GM23338 (cell line): ENCODE measurements around the gene NRAS. TPM values are rescaled to one million over a fixed set of nuclear protein-coding genes. Genes with fewer than 3 reads are reported as not detected.

Source experiments
- ATAC-seq: fragments of 200-7000 bp; cut with Tn5 transposase; 3 replicates; pipeline ENCODE4 v1.9.1; 2020
- DNase-seq: peaks from one replicate; pipeline ENCODE4 v3.0.0-alpha.2; 2015; ENCODE audit warnings: low spot score
- H2AFZ ChIP-seq: fragments of 200-600 bp; sonication (generic); 2 replicates; pipeline ENCODE4 v1.8.0; 2016; ENCODE audit warnings: antibody characterized with exemption, mild to moderate bottlenecking, moderate library complexity
- H3F3A ChIP-seq: fragments of 200-600 bp; sonication (generic); replicated peaks from 2 replicates; pipeline ENCODE4 v1.8.0; 2017; ENCODE audit warnings: antibody characterized with exemption, mixed run types, low read depth
- H3K27ac ChIP-seq: fragments of 200-600 bp; sonication (generic); 2 replicates; pipeline ENCODE4 v1.6.1; 2016; ENCODE audit warnings: low read depth
- H3K27me3 ChIP-seq: fragments of 200-600 bp; sonication (generic); 2 replicates; pipeline ENCODE4 v1.8.0; 2016; ENCODE audit warnings: mild to moderate bottlenecking, mixed run types, moderate library complexity; ENCODE audit not compliant: insufficient read depth
- H3K36me3 ChIP-seq: fragments of 200-600 bp; sonication (generic); 2 replicates; pipeline ENCODE4 v1.8.0; 2016; ENCODE audit warnings: mild to moderate bottlenecking; ENCODE audit not compliant: insufficient read depth
- H3K4me1 ChIP-seq: fragments of 200-600 bp; sonication (generic); 2 replicates; pipeline ENCODE4 v1.8.0; 2016; ENCODE audit warnings: mild to moderate bottlenecking, moderate library complexity; ENCODE audit not compliant: insufficient read depth
- H3K4me2 ChIP-seq: fragments of 200-600 bp; sonication (generic); 2 replicates; pipeline ENCODE4 v1.7.1; 2017; ENCODE audit warnings: mixed run types
- H3K4me3 ChIP-seq: fragments of 200-600 bp; sonication (generic); 2 replicates; pipeline ENCODE4 v1.6.1; 2016; ENCODE audit warnings: mixed run types
- H3K79me2 ChIP-seq: fragments of 200-600 bp; sonication (generic); replicated peaks from 2 replicates; pipeline ENCODE4 v1.8.0; 2017; ENCODE audit warnings: mild to moderate bottlenecking; ENCODE audit not compliant: insufficient read depth
- H3K9me2 ChIP-seq: fragments of 200-600 bp; sonication (generic); 2 replicates; pipeline ENCODE4 v1.8.0; 2017; ENCODE audit not compliant: insufficient read depth
- H4K20me1 ChIP-seq: fragments of 200-600 bp; sonication (generic); replicated peaks from 2 replicates; pipeline ENCODE4 v1.8.0; 2017; ENCODE audit warnings: mild to moderate bottlenecking; ENCODE audit not compliant: insufficient read depth
- H3K27ac Mint-ChIP-seq: 2 replicates; pipeline ENCODE4 v1.8.0; 2020; ENCODE audit warnings: inconsistent platforms, mild to moderate bottlenecking, moderate library complexity, mixed read lengths
- H3K27me3 Mint-ChIP-seq: 3 replicates; pipeline ENCODE4 v1.8.0; 2022; ENCODE audit warnings: low read depth, mild to moderate bottlenecking, moderate library complexity, mixed read lengths, inconsistent platforms; ENCODE audit not compliant: insufficient read depth, poor library complexity
- H3K36me3 Mint-ChIP-seq: 3 replicates; pipeline ENCODE4 v1.8.0; 2021; ENCODE audit warnings: low read depth, mild to moderate bottlenecking, inconsistent platforms, moderate library complexity, mixed read lengths
- H3K4me1 Mint-ChIP-seq: 3 replicates; pipeline ENCODE4 v1.8.0; 2020; ENCODE audit warnings: mild to moderate bottlenecking, inconsistent platforms, mixed read lengths
- H3K4me3 Mint-ChIP-seq: 3 replicates; pipeline ENCODE4 v1.8.0; 2021; ENCODE audit warnings: moderate library complexity, mild to moderate bottlenecking, inconsistent platforms, mixed read lengths
- H3K9me3 Mint-ChIP-seq: 3 replicates; pipeline ENCODE4 v1.8.0; 2020; ENCODE audit warnings: moderate library complexity, mild to moderate bottlenecking, inconsistent platforms, mixed read lengths
- CREB1 ChIP-seq: fragments of 250-450 bp; sonication (Bioruptor Pico); IDR thresholded peaks from 2 replicates; pipeline ENCODE4 v1.5.0; 2020; ENCODE audit warnings: low read depth, mild to moderate bottlenecking, moderate library complexity
- ETS1 ChIP-seq: IDR thresholded peaks from 2 replicates; pipeline ENCODE4 v1.6.1; 2016; ENCODE audit warnings: antibody characterized with exemption
- EZH2 ChIP-seq: fragments of 200-600 bp; sonication (generic); IDR thresholded peaks from one replicate; pipeline ENCODE4 v1.8.0; 2017; ENCODE audit warnings: antibody characterized with exemption, mild to moderate bottlenecking, low read depth; ENCODE audit not compliant: unreplicated experiment
- EZH2phosphoT487 ChIP-seq: fragments of 200-600 bp; sonication (generic); IDR thresholded peaks from one replicate; pipeline ENCODE4 v1.8.1; 2018; ENCODE audit warnings: antibody characterized with exemption; ENCODE audit not compliant: unreplicated experiment
- JUNB ChIP-seq: IDR thresholded peaks from one replicate; pipeline ENCODE4 v1.6.1; 2016; ENCODE audit warnings: antibody characterized with exemption; ENCODE audit not compliant: unreplicated experiment
- NANOG ChIP-seq: IDR thresholded peaks from 2 replicates; pipeline ENCODE4 v1.6.1; 2016; ENCODE audit warnings: antibody characterized with exemption, borderline replicate concordance
- POLR2AphosphoS5 ChIP-seq: IDR thresholded peaks from 2 replicates; pipeline ENCODE4 v1.6.1; 2016; ENCODE audit warnings: antibody characterized with exemption, low read depth
- STAT1 ChIP-seq: IDR thresholded peaks from one replicate; pipeline ENCODE4 v1.6.1; 2016; ENCODE audit warnings: antibody characterized with exemption; ENCODE audit not compliant: unreplicated experiment
- ZNF114 ChIP-seq: fragments of 250-450 bp; sonication (Bioruptor Pico); IDR thresholded peaks from 2 replicates; pipeline ENCODE4 v1.5.0; 2020; ENCODE audit warnings: mild to moderate bottlenecking, moderate library complexity
- ZNF331 ChIP-seq: fragments of 250-450 bp; sonication (Bioruptor Pico); IDR thresholded peaks from 2 replicates; pipeline ENCODE4 v1.5.0; 2020; ENCODE audit warnings: low read depth, mild to moderate bottlenecking, moderate library complexity
- ZNF462 ChIP-seq: fragments of 250-450 bp; sonication (Bioruptor Pico); IDR thresholded peaks from 2 replicates; pipeline ENCODE4 v1.5.0; 2020; ENCODE audit warnings: mild to moderate bottlenecking, moderate library complexity
- polyA plus RNA-seq: library from polyadenylated mRNA; unstranded; fragments of >200 nt; fragmentation: Nextera tagmentation; extraction: Ambion mirVana; gene quantifications from 2 replicates; pipeline ENCODE4 v1.2.1, GENCODE V29; 2016
- total RNA-seq: library from RNA; depleted of rRNA; stranded (reverse); fragments of >200 nt; shearing (Covaris generic); gene quantifications from 2 replicates; pipeline ENCODE4 v1.2.3, GENCODE V29; 2014
- TF ChIP-seq, protein P1 (sequence below): IDR thresholded peaks from one replicate; pipeline ENCODE4 v1.6.1; 2018; ENCODE audit warnings: antibody characterized with exemption; ENCODE audit not compliant: unreplicated experiment
- TF ChIP-seq, protein P2 (sequence below), 2 experiments: fragments of 200-600 bp in 1 of 2; sonication (generic) in 1 of 2; conservative IDR thresholded peaks; 2 replicates each; pipeline versions ENCODE4 v1.5.1 to v1.6.1; 2016 to 2017; ENCODE audit warnings: antibody characterized with exemption in 2 of 2, low read depth in 2 of 2, mild to moderate bottlenecking in 2 of 2, moderate library complexity in 1 of 2

NRAS gene
- total and polyA plus RNA-seq, 2 experiments from 2014 or later = 22.3 to 83.2 TPM

DNA sequence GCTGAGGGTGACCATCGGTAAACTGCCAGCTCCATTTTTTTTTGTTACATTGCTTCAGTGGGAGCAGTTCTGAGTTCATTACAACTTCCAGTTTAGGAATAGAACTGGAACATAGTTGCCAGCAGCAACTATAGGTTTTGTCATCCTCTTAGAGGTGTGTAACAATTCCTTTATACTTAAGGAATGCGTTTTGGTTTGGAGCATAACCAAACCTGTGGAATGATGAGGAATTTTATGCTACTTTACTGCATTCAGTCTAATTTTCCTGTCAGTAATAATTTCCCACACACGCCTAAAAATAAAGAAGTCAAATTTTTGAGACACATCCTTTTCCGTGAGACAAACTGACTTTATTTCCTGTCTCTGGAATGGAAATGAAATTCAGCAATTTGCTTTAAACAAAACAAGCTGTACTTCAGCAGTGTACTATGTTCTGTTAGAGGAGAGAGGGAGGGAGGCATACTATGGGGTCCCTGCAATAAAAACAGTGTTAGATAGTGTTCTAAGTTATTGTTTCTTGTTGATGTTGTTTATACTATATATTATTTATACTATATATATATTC, 16.5 kb downstream of the NRAS start:
- DNase-seq (no peak), ATAC-seq (no peak)
- Histone ChIP-seq H3K4me1 (no peaks in the 10 kb centered on the region), H3K4me3 (no peak overlapping the region), H3F3A (no peaks in the 10 kb centered on the region), H3K27ac (no peak overlapping the region), H3K9me2 (no peaks in the 10 kb centered on the region), H3K79me2 (no peaks in the 10 kb centered on the region), H3K4me2 (no peak overlapping the region), H3K27me3 (no peaks in the 10 kb centered on the region), H4K20me1 (no peaks in the 10 kb centered on the region), H2AFZ (no peak overlapping the region), H3K36me3 (no peaks in the 10 kb centered on the region; the same call in 1 of the 2 replicates)
- no peaks in the 10 kb centered on the region for H3K36me3 Mint-ChIP-seq
- TF ChIP-seq JUNB (no peak), EZH2phosphoT487 (no peak), CREB1 (CRISPR knock-in tag) (no peak), ZNF462 (no peak), ZNF331 (CRISPR knock-in tag) (no peak), ETS1 (no peak), POLR2AphosphoS5 (no peak), ZNF114 (CRISPR knock-in tag) (no peak), EZH2 (no peak), STAT1 (no peak), NANOG (no peak)
- TF ChIP-seq, protein P1, sequence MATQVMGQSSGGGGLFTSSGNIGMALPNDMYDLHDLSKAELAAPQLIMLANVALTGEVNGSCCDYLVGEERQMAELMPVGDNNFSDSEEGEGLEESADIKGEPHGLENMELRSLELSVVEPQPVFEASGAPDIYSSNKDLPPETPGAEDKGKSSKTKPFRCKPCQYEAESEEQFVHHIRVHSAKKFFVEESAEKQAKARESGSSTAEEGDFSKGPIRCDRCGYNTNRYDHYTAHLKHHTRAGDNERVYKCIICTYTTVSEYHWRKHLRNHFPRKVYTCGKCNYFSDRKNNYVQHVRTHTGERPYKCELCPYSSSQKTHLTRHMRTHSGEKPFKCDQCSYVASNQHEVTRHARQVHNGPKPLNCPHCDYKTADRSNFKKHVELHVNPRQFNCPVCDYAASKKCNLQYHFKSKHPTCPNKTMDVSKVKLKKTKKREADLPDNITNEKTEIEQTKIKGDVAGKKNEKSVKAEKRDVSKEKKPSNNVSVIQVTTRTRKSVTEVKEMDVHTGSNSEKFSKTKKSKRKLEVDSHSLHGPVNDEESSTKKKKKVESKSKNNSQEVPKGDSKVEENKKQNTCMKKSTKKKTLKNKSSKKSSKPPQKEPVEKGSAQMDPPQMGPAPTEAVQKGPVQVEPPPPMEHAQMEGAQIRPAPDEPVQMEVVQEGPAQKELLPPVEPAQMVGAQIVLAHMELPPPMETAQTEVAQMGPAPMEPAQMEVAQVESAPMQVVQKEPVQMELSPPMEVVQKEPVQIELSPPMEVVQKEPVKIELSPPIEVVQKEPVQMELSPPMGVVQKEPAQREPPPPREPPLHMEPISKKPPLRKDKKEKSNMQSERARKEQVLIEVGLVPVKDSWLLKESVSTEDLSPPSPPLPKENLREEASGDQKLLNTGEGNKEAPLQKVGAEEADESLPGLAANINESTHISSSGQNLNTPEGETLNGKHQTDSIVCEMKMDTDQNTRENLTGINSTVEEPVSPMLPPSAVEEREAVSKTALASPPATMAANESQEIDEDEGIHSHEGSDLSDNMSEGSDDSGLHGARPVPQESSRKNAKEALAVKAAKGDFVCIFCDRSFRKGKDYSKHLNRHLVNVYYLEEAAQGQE = no peak
- TF ChIP-seq, protein P2, sequence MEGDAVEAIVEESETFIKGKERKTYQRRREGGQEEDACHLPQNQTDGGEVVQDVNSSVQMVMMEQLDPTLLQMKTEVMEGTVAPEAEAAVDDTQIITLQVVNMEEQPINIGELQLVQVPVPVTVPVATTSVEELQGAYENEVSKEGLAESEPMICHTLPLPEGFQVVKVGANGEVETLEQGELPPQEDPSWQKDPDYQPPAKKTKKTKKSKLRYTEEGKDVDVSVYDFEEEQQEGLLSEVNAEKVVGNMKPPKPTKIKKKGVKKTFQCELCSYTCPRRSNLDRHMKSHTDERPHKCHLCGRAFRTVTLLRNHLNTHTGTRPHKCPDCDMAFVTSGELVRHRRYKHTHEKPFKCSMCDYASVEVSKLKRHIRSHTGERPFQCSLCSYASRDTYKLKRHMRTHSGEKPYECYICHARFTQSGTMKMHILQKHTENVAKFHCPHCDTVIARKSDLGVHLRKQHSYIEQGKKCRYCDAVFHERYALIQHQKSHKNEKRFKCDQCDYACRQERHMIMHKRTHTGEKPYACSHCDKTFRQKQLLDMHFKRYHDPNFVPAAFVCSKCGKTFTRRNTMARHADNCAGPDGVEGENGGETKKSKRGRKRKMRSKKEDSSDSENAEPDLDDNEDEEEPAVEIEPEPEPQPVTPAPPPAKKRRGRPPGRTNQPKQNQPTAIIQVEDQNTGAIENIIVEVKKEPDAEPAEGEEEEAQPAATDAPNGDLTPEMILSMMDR (conservative IDR thresholded peaks at IDR 0.05; ENCODE audit: low read depth in 2 of 2) = no peak
- no peak overlapping the region for H3K27ac Mint-ChIP-seq
- no peaks in the 10 kb centered on the region for H3K4me1 Mint-ChIP-seq
- H3K27me3 Mint-ChIP-seq = peaks cover 2% of the 10 kb centered on the region
- no peaks in the 10 kb centered on the region for H3K9me3 Mint-ChIP-seq
- no peak overlapping the region for H3K4me3 Mint-ChIP-seq
